ENCODE data around the gene FHIP2A.
"Not testable (repeated sequence)": the region's sequence is repeated elsewhere in the genome, so short reads cannot be mapped to it uniquely, and the experiment has no call there.

The FHIP2A gene, protein sequence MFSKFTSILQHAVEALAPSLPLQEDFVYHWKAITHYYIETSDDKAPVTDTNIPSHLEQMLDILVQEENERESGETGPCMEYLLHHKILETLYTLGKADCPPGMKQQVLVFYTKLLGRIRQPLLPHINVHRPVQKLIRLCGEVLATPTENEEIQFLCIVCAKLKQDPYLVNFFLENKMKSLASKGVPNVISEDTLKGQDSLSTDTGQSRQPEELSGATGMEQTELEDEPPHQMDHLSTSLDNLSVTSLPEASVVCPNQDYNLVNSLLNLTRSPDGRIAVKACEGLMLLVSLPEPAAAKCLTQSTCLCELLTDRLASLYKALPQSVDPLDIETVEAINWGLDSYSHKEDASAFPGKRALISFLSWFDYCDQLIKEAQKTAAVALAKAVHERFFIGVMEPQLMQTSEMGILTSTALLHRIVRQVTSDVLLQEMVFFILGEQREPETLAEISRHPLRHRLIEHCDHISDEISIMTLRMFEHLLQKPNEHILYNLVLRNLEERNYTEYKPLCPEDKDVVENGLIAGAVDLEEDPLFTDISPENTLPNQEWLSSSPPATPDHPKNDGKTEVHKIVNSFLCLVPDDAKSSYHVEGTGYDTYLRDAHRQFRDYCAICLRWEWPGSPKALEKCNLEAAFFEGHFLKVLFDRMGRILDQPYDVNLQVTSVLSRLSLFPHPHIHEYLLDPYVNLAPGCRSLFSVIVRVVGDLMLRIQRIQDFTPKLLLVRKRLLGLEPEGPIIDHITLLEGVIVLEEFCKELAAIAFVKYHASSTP

DNA sequence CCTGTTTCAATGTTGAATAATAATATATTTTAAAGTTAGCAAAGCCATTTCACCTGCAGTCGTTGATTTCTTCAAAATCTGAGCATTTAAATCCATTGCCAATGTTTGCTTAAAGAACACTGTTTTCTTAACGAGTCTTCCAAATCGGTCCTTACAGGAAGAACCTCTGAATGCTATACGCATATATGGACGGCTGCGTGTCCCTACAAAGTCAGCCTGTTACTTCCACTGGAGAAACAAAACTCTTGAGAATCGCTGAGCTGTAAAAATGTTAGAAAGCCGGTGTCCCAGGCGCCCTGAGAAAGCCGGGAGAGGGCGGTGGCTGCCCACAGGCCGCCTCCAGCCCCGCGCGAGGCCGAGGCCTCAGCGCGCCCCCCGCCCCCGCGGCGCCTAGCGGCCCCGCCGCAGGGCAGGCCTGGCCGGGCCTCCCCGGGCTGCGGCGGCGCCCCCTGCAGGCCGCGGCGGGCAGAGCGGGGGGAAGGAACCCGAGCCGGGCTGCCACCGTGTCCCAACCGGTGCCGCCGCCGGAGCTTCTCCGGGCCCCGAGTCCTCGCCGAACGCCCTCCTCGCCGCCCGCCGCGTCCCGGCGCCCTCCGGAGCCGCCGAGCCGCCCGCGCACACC is at the start of gene FHIP2A:
Gene FHIP2A, plus strand, starts transcription at position 488 of the 622 bp plus-strand sequence. CDS start 299 bp downstream, outside the sequence.
- no peak for DNase-seq

- DNase-seq, result no peak
Measured at GRCh38 chr10:114772496-114773196, 48.9 kb upstream of the FHIP2A start.

- no peak for DNase-seq
Measured at GRCh38 chr10:114773197-114773532, 48.4 kb upstream of the FHIP2A start.

GRCh38 chr10:114775082-114775481 is 46.5 kb upstream of the FHIP2A start:
- not testable (repeated sequence) for DNase-seq

DNA sequence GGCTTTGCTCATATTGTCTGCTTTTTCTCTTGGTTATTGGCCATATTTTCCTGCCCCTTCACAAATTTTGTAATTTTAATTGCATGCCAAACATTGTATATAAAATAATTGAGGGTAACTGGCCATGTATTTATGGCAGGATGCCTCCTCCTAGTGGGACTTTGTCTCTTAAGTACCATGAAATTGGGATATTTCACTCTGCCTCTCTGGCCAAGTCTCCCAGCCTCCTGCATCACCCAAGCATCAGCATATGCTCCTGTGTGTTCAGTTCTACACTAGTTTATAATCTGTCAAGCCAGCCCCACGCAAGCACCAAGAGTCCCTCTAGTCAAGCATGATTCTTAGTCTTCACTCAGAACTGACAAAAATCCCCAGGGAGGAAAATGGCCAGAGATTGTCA is 44.2 kb upstream of the FHIP2A start:
- DNase-seq, result no peak

DNA sequence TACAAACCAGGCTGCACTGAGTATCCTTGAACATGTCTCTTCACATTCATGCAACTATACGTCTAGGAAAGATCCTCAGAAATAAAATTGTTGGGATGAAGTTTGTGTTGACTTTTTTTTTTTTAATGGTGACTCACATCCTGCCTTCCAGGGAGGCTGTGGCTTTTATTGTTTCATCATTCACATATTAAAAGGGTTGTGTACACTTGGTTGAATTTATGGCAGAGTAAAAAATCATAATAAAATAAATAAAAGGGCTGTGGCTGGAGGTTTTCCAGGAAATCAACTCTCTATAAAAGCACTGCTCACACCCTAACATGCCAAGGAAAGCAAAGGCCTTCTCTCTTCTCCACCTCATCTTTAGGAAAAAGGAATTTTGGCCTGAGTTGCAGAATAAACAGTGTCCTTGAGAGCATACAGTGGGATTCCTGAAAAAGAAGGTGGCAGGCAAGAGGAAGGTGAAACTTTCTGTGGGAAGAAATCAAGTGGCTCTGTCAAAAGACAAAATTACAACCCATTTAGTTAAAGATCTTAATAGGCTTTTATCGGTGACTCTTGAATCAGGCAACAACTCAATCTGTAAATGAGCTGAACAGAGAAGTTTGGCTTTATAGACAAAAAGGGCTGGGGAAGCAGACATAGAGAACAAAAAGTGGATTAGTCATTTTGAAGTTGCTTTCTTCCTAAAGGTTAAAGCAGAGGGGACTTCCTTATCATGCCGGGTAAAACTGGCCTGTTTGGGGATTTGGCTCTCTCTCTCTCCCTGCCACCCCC is 41.6 kb upstream of the FHIP2A start:
- no peak for DNase-seq

DNA sequence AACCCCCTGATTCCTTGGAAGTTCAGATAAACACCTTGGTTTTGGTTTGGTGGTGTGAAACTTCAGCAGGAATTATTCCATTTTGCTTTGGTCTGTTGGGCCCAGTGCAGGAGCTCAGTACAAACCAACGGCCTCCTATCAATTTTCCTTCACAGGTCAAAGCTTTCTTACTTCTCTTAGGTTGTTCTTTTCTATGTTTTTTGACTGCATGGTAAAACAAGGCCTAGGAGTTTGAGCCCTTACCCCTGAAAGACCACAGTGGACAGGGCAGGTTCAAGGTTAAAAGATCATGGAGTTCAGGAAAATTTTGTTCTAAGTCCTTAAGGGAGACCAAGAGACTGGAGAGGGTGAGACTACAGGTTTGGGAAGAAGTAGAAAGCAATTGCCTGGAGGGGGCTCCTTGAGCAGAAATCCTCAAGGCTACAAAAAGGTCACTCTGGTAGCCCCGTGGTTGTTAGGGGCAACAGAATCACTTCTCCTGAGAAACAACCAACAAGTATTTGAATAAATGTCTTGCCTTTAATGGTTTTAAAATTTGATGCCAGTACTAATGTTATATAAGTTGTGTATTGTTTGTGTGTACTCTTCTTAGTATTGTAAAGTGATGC is 40.9 kb upstream of the FHIP2A start:
- no peak for DNase-seq

DNA sequence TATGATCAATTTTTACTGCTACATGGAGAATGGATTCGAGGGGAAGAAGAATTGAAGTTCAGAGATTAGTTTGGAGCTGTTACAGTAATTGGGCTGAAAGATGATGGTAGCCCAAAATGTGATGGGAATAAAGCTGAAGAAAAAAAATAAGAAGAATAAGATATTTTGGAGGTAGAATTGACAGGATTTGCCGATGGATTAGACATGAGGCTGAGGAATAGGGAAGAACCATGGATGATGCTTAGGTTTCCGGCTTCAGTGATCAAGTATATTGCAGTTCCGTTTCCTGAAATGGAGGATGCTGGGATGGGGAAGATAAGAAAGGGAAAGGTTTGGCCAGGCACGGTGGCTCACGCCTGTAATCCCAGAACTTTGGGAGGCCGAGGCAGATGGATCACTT is 38.9 kb upstream of the FHIP2A start:
- DNase-seq, result no peak

DNA sequence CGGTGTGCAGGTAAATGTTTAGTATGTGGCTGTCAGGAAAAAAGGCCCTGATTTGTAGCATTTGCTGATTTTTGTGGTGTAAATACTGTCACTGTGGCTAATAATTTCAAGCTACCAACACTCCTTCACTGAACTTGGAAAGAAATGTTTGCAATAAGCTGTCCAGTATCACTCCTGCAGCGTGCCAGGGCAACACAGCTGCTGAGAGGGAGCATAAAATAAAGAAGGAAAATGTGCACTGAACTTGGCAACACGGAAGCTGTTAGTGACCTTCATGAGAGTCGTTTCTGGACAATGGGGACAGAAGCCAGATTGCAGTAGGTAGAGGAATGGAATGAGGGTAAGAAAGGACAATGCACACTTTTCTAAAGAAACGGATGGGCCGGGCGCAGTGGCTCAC is 37.9 kb upstream of the FHIP2A start:
- DNase-seq, result no peak

DNA sequence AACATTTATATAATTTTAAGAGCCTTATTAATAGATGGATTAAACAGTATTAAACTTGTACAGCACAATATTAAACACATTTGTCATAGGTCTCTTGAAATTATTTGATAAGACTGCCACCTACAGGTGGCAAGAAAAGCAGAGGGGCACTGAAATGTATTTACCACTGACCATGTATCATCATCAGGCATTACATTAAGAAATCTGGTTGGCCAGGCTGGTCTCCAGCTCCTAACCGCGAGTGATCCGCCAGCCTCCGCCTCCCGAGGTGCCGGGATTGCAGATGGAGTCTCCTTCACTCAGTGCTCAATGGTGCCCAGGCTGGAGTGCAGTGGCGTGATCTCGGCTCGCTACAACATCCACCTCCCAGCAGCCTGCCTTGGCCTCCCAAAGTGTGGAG is 35.1 kb upstream of the FHIP2A start:
- DNase-seq, result not testable (repeated sequence)

DNA sequence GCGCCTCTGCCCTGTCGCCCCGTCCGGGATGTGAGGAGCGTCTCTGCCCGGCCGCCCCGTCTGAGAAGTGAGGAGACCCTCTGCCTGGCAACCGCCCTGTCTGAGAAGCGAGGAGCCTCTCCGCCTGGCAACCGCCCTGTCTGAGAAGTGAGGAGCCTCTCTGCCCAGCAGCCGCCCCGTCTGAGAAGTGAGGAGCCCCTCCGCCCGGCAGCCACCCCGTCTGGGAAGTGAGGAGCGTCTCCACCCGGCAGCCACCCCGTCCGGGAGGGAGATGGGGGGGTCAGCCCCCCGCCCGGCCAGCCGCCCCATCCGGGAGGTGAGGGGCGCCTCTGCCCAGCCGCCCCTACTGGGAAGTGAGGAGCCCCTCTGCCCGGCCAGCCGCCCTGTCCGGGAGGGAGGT is 34.4 kb upstream of the FHIP2A start:
- not testable (repeated sequence) for DNase-seq

DNA sequence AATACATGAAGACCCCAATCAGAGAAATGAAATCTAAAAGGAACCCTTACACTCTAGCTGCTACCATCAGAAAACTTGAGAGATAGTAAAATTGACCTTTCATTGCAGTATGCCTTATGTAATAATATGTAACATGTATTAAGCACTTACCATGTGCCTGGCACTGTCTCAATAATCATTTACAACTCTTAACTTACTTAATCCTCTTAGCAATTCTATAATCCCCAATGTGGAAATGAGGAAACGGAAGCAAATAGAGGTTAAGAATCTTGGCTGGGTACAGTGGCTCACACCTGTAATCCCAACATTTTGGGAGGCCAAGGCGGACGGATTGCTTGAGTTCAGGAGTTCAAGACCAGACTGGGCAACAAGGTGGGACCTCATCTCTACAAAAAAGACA is 29.8 kb upstream of the FHIP2A start:
- no peak for DNase-seq

GRCh38 chr10:114795039-114795438 is 26.5 kb upstream of the FHIP2A start:
- no peak for DNase-seq

DNA sequence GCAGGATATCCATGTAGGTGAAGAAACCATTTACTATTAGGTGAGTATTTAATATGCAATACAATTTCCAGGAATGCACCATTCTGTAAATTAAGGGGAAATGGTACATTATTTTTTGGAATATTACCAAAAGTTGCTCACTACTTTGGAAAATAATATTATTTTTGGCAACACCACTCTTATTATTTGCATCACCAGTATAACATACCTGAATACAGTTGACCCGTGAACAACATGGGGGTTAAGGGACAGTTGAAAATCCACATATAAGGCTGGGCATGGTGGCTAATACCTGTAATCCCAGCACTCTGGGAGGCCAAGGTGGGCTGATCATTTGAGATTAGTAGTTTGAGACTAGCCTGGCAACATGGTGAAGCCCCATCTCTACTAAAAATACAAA is 21.2 kb upstream of the FHIP2A start:
- no peak for DNase-seq

DNA sequence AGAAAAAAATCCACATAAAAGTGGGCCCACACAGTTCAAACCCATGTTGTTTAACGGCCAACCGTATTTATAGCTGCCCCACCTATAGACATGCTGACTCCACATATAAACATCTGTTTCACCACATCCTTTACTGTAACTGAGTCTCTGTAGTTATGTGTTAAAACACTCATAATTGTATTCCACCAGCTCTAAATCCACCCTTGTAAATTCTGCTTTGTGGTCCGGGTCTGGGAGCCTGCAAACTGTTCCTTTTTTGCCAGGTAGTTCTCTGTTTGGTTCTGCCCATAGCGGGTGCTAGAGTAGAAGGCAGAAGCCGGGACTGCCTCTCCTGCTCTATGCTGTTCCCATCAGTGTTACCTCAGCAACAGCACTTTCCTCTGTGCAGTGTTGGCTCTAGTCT is 20.2 kb upstream of the FHIP2A start:
- DNase-seq, result no peak

DNA sequence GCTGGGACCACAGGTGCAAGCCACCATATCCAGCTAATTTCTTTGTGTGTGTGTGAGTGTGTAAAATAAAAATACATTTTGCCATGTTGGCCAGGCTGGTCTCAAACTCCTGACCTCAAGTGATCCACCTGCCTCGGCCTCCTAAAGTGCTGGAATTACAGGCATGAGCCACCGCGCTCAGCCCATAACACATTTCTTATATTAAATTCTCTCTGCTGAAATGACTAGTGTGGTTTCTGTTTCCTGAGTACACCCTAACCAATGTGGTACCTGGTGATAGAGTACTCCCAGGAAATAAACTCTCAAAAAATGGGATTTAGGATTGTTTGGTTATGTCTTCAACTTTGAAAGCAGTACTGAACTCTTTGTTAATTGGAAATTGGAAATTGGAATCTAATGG is 19.4 kb upstream of the FHIP2A start:
- no peak for DNase-seq

DNA sequence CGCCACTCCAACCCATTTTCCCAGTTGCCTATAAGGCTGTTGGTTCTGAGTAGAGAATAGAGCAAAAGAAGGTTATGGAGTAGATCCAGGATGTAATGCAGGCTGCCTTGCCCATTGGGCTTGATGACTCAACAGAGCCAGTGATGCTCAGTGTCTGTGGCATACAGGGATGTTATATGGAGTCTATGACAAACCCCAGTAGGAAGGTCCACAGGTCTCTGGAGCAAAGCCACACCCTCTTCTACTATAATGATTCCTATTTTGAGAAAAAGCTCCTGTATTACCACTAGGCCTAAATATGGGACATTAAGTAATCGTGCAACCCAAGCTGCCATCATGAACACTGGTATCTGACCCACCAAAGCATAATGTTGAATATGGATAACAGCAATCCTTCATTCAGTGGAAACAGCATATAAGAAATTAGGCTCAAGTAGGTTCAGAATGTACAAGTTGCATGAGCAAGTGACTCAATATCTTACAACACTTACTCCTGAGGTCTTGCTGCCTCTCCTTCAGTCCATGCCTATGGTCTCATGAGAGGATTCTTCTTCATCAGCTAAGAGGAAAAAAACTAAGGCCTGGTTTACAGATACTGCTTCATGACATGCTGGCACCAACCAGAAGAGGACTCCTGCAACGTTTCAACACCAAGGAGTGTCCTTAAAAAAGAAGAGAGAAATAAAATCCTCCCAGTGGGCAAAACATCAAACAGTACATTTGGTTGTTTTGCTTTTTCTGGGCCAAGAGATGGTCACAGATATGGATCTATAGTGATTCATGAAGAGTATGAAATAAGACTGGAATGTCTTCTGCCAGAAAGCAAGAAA is 14.8 kb upstream of the FHIP2A start:
- no peak for DNase-seq

DNA sequence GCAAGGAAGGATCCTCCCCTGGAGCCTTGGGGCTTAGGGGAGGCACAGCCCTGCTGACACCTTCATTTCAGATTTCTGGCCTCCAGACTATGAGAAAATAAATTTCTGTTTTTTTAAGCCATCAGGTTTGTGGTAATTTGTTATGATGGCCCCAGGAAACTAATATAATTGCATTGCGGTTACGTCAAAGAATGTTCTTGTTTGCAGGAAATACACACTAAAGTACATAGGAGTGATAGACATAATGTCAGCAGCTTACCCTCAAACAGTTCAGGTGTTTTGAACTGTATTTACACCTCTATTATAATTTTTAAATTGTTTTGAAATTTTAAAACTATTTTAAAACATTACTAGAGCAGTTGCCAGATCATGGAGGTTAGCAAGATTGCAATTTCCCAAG is 12.6 kb upstream of the FHIP2A start:
- no peak for DNase-seq

DNA sequence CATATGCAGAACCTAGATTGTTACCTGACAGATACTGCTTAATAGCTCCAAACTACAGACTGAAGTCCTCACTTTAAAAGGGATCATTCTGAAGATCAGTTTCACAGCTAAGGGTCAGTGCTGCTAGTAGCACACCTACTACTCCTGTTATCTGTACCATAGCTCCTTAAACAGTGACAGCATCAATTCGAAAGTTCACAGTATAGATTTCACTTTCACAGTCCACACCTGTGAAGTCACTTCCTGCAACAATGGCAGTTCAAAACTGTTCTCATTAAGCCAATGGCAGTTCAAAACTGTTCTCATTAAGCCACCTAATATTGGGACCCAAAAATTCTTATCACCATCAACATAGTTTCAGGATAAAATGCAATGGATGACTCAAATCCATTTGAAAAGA is 10.7 kb upstream of the FHIP2A start:
- DNase-seq, result no peak

GRCh38 chr10:114811862-114812261 is 9.7 kb upstream of the FHIP2A start:
- DNase-seq, result no peak

DNA sequence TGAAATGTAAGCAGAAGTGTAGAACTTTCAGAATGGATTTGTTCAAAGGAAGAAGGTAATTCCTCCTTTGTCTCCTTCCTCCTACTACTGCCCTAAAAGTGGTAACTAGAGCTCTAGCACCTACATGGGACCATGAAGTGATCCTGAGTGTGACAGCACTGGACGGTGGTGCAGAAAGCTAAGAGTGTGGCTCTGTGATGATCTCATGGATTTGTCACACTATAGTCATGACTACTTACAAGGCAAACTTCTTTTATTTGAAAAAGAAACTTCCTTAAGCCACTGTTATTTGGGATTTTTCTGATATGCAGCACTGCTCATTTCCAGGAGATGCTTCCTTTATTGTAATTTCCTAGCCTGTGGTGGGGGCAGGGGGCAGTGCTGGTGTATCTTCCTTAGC is 5.8 kb upstream of the FHIP2A start:
- no peak for DNase-seq
